ENCODE results near the gene BRI3BP. TPM values are rescaled to one million over a fixed set of nuclear protein-coding genes. Genes with fewer than 3 reads are reported as not detected.
"Not testable (repeated sequence)": the region's sequence is repeated elsewhere in the genome, so short reads cannot be mapped to it uniquely, and the experiment has no call there.

BRI3BP gene
- total RNA-seq, 1 donor from 2014 or later, result 39.9 TPM

- no peak for DNase-seq (ENCODE audit: low spot score)
Measured at GRCh38 chr12:124972211-124972610, 21.2 kb upstream of the BRI3BP start.

GRCh38 chr12:124975276-124975675 lies 18.2 kb upstream of the BRI3BP start:
- DNase-seq (ENCODE audit: low spot score), result no peak

GRCh38 chr12:124976999-124977398 lies 16.4 kb upstream of the BRI3BP start:
- DNase-seq (ENCODE audit: low spot score), result no peak

- no peak for DNase-seq (ENCODE audit: low spot score)
Measured at GRCh38 chr12:124979568-124979967, 13.9 kb upstream of the BRI3BP start.

GRCh38 chr12:124980098-124980892 lies 13.2 kb upstream of the BRI3BP start:
- no peak for DNase-seq (ENCODE audit: low spot score)

GRCh38 chr12:124986876-124987275 lies 6.6 kb upstream of the BRI3BP start:
- DNase-seq (ENCODE audit: low spot score), result not testable (repeated sequence)

GRCh38 chr12:124992874-124993625 lies 395 bp upstream of the BRI3BP start:
- peak; percentile 88 for DNase-seq (ENCODE audit: low spot score)

GRCh38 chr12:124994437-124994975 lies 1.1 kb downstream of the BRI3BP start:
- DNase-seq (ENCODE audit: low spot score), result peak; percentile 38

- no peak for DNase-seq (ENCODE audit: low spot score)
Measured at GRCh38 chr12:124995200-124995961, 1.9 kb downstream of the BRI3BP start.

- DNase-seq (ENCODE audit: low spot score), result no peak
Measured at GRCh38 chr12:124998705-124999104, 5.3 kb downstream of the BRI3BP start.

GRCh38 chr12:125001636-125002035 lies 8.2 kb downstream of the BRI3BP start:
- no peak for DNase-seq (ENCODE audit: low spot score)

- DNase-seq (ENCODE audit: low spot score), result no peak
Measured at GRCh38 chr12:125003021-125003420, 9.6 kb downstream of the BRI3BP start.

- DNase-seq (ENCODE audit: low spot score), result no peak
Measured at GRCh38 chr12:125004621-125005020, 11.2 kb downstream of the BRI3BP start.

GRCh38 chr12:125005652-125006051 lies 12.2 kb downstream of the BRI3BP start:
- DNase-seq (ENCODE audit: low spot score), result no peak

- DNase-seq (ENCODE audit: low spot score), result no peak
Measured at GRCh38 chr12:125006365-125006764, 12.9 kb downstream of the BRI3BP start.

- DNase-seq (ENCODE audit: low spot score), result no peak
Measured at GRCh38 chr12:125013816-125014442, 20.5 kb downstream of the BRI3BP start.

GRCh38 chr12:125014526-125014925 lies 21.1 kb downstream of the BRI3BP start:
- no peak for DNase-seq (ENCODE audit: low spot score)

GRCh38 chr12:125015680-125016310 lies 22.4 kb downstream of the BRI3BP start:
- DNase-seq (ENCODE audit: low spot score), result no peak

GRCh38 chr12:125017801-125018200 lies 24.4 kb downstream of the BRI3BP start:
- DNase-seq (ENCODE audit: low spot score), result no peak

GRCh38 chr12:125018356-125018755 lies 24.9 kb downstream of the BRI3BP start:
- DNase-seq (ENCODE audit: low spot score), result no peak

GRCh38 chr12:125021096-125021495 lies 27.7 kb downstream of the BRI3BP start:
- no peak for DNase-seq (ENCODE audit: low spot score)
